Measurements from ENCODE around the gene CYYR1. TPM values are rescaled to one million over a fixed set of nuclear protein-coding genes. Genes with fewer than 3 reads are reported as not detected.

Gene CYYR1
- polyA plus RNA-seq, 4 donors: 30.0 to 79.4 (median 56.6) TPM

- no peak for DNase-seq (ENCODE audit: low read depth in 4 of 4, low spot score in 3 of 4)
Observed at GRCh38 chr21:26554365-26554764, 18.7 kb downstream of the CYYR1 start.

GRCh38 chr21:26553898-26554297 is 19.2 kb downstream of the CYYR1 start:
- DNase-seq (ENCODE audit: low read depth in 4 of 4, low spot score in 3 of 4): no peak

- peak in 1 of 4 donors; percentile 40 for DNase-seq (ENCODE audit: low read depth in 4 of 4, low spot score in 3 of 4)
Observed at GRCh38 chr21:26550326-26550725, 22.8 kb downstream of the CYYR1 start.

- no peak for DNase-seq (ENCODE audit: low read depth in 4 of 4, low spot score in 3 of 4)
Observed at GRCh38 chr21:26546446-26547097, 26.5 kb downstream of the CYYR1 start.

- no peak for DNase-seq (ENCODE audit: low read depth in 4 of 4, low spot score in 3 of 4)
Observed at GRCh38 chr21:26544201-26544775, 28.8 kb downstream of the CYYR1 start.

- DNase-seq (ENCODE audit: low read depth in 4 of 4, low spot score in 3 of 4): no peak
Observed at GRCh38 chr21:26540651-26541050, 32.4 kb downstream of the CYYR1 start.

DNA sequence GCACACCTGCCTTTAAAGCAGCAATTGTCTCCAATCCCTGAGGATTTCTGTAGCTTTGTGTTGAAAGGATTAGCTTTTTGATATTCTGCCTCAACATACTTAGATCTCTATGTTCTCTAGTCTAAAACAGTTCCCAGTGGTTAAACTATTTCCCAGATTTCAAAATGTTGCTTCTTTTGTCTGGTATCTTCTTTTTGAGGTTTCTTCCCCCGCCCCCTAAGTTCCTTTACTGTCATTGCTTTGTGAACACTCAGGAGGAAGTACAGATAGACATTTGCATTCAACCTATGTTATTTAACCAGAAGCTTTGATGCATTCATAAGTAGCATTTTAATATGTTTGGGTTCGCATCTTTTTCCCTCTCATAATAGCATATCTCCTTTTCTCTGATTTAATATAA is 33.5 kb downstream of the CYYR1 start:
- DNase-seq (ENCODE audit: low read depth in 4 of 4, low spot score in 3 of 4): no peak

- DNase-seq (ENCODE audit: low read depth in 4 of 4, low spot score in 3 of 4): no peak
Observed at GRCh38 chr21:26534517-26534916, 38.6 kb downstream of the CYYR1 start.

DNA sequence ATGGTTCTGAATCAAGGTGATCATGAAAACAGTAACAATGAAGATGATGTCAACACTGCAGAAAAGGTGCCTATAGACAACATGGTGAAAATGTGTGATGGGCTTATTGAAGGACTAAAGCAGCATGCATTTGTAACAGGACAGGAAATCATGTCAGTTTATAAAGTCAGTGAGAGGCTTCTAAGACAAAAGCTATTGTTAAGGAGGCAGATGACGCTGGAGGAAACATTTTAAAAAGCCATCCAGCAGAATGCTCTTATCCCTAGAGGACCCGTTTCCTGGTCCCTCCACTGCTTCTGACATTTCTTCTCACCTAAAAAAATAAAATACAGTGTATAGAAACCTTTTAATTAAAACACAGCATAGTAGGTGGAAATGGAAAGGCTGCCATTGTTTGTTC is 40.9 kb downstream of the CYYR1 start:
- no peak for DNase-seq (ENCODE audit: low read depth in 4 of 4, low spot score in 3 of 4)

- no peak for DNase-seq (ENCODE audit: low read depth in 4 of 4, low spot score in 3 of 4)
Observed at GRCh38 chr21:26529526-26529925, 43.6 kb downstream of the CYYR1 start.

- DNase-seq (ENCODE audit: low read depth in 4 of 4, low spot score in 3 of 4): no peak
Observed at GRCh38 chr21:26528882-26529281, 44.2 kb downstream of the CYYR1 start.

GRCh38 chr21:26522704-26523103 is 50.4 kb downstream of the CYYR1 start:
- DNase-seq (ENCODE audit: low read depth in 4 of 4, low spot score in 3 of 4): no peak

DNA sequence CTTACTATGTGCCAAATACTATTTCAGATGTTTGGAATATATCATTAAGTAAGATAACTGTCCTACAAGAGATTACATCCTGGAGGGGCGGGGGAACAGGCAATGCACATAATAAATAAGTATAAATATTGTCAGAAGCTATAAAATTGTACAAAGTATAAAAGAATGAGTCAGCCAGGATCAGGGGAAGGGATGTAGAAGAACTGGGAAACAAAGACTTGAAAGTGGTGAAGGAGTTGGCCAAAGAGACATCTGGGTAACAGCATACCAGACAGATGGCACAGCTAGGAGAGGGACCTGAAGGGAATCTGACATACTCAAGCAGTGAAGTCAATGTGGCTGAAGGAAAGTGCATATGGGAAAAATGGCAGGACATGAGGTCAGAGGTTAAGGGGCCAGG is 53.9 kb downstream of the CYYR1 start:
- DNase-seq (ENCODE audit: low read depth in 4 of 4, low spot score in 3 of 4): no peak

GRCh38 chr21:26515257-26515656 is 57.8 kb downstream of the CYYR1 start:
- no peak for DNase-seq (ENCODE audit: low read depth in 4 of 4, low spot score in 3 of 4)

- DNase-seq (ENCODE audit: low read depth in 4 of 4, low spot score in 3 of 4): no peak
Observed at GRCh38 chr21:26513212-26513611, 59.9 kb downstream of the CYYR1 start.

DNA sequence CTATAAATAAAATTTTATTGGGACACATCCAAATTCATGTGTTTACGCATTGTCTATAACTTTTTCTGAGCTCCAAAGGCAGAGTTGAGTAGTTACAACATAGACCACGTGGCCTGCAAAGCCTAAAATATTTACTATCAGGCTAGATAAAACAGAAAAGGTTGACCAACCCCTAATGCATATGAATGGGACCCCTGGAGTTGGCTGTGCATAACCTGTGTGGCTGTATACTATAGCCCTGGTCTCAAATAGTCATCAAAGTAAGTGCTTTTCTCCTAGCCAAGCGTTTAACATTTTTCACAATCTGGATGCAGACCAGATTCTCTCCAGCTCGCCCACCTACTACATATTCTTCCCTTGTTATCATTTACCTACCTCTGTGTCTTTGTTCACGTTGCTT is 60.4 kb downstream of the CYYR1 start:
- no peak for DNase-seq (ENCODE audit: low read depth in 4 of 4, low spot score in 3 of 4)

DNA sequence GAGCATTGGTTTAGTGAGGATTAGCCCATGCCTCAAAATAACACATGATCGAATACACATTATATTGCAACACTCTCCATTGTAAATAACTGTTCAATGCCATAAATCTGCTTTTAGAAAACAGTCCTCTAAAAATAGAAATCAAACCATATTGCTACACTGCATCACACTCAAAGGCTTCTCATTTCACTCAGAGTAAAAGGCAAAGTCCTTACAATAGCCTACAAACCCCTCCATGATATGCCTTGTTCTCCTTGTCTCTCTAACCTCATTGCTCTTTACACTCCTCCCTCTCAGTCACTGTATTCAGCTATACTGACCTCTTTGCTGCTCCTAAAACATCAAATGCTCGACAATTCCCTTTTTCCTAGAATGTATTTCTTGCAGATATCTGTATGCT is 64.2 kb downstream of the CYYR1 start:
- DNase-seq (ENCODE audit: low read depth in 4 of 4, low spot score in 3 of 4): no peak

DNA sequence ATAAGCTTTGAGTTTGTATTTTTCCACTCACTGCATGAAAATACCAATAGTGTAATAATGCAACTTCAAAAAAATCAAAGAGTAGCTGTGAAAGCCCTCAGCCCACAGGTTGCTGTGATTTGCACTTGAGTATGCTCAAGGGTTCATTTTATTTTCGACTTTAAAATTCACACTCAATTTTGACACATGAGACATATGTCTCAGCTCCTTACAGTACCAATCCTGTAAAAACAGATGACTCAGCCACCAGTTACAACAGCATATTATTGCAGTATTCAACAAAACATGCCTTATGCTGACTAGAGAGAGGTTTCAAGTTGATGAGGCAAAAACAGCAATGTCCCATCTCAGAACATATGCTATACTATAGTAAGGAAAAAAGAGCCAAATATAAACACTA is 66.1 kb downstream of the CYYR1 start:
- no peak for DNase-seq (ENCODE audit: low read depth in 4 of 4, low spot score in 3 of 4)

GRCh38 chr21:26505211-26505610 is 67.9 kb downstream of the CYYR1 start:
- DNase-seq (ENCODE audit: low read depth in 4 of 4, low spot score in 3 of 4): no peak

DNA sequence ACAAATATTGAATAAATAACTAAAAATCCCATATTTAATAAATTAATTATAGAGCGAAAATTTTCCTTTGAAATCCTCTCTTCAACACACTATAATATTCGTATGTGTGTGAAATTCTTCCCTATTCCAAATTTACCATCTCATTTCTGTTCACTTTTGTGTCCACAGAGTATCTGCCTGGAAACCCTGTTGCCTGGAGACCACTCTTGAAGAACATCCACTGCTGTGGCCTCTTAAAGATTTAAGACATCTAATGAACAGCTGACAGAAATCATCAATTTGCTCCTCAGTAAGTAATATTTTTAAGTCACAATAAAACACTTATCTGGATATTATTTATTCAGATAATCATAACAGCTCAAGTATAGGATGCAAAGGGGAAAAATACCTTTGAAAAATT is 69.7 kb downstream of the CYYR1 start:
- no peak for DNase-seq (ENCODE audit: low read depth in 4 of 4, low spot score in 3 of 4)

DNA sequence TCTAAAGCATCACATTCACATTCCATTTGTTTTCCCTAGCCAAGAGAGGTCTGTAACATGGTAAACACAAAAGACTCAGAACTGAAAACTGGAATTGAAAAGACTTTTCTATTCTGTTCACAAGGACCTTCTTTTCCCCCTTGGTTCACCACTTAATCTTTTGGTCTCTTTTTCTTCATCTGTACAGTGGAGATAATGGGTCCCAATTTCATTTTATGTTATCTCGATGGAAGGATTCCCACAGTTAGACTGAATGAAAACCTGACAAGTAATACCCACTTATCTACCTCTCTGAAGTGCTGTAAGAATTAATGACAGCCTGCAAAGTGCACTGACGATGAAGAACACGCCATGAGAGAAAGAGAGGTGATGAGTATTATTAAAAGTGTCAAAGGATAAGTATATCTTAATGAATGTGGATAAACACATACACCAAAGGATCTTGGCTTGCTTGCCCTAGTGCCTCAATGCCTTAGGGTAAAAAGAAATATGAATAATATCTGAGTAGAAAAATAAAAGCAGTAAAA is 71.5 kb downstream of the CYYR1 start:
- no peak for DNase-seq (ENCODE audit: low read depth in 4 of 4, low spot score in 3 of 4)

DNA sequence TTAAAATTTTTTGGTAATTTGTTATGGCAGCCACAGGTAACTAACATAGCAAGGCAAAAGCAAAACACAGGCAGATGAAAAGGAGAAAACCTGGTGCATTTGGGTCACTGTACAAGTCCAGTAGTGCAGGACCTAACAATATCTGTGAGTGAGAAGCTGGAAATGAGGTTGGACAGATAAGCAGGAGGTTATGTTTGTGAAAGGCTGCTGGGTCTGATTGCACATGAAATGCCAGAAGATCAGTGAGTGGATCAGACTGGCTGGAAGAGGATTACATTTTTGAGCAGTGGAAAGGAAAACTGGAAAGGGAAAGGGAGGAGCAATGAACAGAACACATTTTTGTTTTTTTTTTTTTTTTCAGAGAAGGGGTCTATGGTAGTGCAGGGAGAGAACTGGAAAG is 73.6 kb downstream of the CYYR1 start:
- DNase-seq (ENCODE audit: low read depth in 4 of 4, low spot score in 3 of 4): no peak
